GM19023 (cell line): ENCODE results near the gene AGMO.

Experiments
- ATAC-seq: cut with Tn5 transposase; IDR thresholded peaks from one replicate; pipeline ENCODE4 v1.9.1; 2021; ENCODE audit warnings: mild to moderate bottlenecking, moderate library complexity; ENCODE audit not compliant: unreplicated experiment

The AGMO gene

DNA sequence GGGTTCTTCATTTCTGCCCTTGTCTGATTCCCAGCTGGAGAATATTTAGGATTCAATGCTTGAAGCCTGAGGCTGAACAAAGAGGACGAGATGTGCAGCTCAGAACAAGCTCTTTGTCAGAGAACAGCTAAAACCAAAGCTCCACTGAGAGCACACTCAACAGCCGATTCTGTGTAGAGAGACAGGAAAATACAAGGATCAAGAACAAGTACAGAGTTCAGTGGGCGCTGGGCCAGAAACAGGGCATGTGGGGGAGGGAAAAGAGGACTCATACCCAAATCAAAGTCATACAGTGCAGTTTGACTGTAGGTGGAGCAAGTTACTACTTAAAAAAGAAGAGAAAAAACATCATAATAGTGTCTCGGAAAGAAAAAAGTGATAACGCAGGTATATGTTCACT lies at the start of gene AGMO:
Gene AGMO (minus strand): TSS at position 181 of the 400 bp plus-strand sequence.
- ATAC-seq, result no peak

- ATAC-seq, result no peak
Observed at GRCh38 chr7:15610503-15610902, 48.7 kb upstream of the AGMO start.

- ATAC-seq, result no peak
Observed at GRCh38 chr7:15609287-15609686, 47.5 kb upstream of the AGMO start.

DNA sequence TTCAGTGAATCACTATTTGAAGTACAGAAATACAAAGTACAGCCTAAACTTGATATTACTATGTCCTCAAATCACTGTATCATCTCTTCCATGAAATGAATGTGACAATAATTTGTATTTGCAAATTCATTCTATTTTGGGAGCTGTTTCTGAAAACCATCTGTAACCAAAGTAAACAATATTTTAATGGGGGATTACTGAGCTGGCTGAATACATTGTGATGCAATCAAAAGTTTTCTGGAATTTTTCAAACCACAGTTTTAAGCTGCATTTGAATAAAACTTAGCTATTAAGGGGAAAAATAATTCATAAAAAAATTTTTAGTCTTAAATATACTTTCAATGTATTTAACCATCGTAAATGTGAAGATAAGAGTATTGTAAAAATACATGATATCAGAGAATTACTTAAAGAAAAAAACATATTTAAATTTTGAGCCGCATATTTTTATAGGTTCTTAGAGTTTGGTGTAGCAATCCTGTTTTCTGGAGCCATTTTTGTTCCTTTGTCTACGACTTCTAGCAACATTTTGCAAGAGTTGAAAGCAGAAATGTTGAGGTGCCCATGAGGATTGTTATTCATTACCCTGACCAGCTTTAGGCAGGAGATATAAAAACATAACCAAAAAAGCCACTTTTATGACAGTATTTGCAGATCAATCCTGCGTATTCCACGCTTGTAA lies 45.9 kb upstream of the AGMO start:
- ATAC-seq, result no peak

GRCh38 chr7:15606561-15606960 lies 44.7 kb upstream of the AGMO start:
- ATAC-seq, result no peak

DNA sequence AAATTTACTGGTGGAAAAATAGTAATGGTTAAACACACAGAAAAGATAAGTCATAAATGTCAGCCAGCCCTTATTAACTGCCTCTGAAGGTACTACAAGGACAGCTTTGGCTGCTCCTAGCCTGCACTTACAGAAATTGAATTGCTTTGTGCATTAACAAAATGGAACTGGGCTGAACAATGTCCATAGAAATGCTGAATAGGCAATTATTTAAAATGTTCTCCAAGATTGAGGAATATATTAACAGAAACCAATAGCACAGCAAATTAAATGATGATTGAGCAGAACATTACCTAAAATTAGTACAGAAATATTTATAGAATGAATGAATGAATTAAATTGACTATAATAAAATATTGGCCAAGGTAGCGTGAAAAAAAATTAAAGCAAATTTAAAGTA lies 42.4 kb upstream of the AGMO start:
- no peak for ATAC-seq

DNA sequence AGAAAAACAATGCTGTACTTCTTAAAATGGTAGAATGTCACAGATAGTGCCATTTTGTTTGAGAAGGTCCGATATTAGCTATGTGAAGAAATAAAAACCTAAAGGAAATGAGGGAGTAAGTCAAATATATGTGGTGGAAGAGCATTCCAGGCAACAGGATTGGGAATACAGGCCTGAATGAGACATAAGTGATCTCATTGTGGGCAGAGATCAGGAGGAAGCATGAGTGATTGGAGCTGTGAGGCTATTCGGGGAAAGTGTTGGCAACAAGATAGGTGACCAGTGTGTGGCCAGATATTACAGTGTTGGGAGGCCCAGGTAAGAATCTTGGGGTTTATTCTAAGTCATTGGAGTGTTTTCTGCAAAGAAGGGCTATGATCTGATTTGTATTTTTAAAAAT lies 41.3 kb upstream of the AGMO start:
- ATAC-seq, result no peak

DNA sequence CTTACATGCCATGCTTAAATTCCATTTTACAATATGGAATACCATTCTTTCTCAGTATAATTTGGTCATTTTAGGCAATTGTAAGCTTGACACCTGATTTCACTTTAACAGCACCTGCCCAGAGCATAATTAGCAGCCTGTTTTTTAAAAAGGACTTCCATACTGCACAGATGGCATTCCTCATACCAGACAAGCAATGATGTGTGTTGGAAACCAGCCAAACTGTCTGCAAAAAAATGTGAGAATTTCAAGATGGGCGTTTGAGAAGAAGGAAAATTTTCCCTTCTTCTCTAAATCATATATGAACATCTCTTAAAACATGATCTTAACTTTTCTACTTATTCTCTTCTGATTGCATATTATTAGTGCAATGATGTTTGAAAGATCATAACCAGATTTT lies 40.4 kb upstream of the AGMO start:
- ATAC-seq, result no peak

DNA sequence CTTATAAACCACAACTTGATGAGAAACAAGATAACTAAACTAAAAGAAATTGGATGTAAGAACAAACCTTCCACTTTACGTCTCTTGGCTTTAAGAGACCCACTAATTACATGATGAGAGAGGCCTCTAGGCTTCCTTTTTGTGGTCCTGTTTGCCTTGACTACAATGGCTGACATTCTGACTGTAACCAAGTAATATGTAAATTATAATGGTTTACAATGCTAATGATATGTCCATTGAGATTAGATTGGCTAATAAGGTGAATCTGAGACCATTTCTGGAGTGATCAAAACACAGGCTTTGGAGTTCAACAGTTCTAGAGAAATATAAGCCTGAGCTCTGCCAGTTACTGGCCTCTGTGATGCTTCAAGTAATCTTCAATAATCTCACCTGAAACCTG lies 39.4 kb upstream of the AGMO start:
- no peak for ATAC-seq

DNA sequence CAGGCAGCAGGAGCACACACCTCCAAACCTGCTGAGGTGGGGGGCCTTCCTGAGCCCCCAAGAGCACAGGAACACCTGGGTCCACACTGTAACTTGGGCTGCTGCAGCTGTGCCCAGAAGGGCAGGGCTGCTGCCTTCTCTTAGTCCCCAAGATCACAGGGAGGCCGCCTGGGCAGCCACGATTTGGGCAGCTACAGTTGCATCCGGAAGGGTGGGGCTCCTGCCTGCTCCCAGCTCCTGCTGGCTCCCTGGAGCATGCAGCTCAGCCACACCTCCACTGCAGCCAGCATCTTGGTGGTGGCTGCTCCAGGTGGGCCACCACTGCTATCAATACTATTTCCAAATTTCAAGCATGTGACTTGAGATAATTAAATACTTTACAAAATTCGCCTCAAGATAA lies 38.5 kb upstream of the AGMO start:
- ATAC-seq, result no peak

DNA sequence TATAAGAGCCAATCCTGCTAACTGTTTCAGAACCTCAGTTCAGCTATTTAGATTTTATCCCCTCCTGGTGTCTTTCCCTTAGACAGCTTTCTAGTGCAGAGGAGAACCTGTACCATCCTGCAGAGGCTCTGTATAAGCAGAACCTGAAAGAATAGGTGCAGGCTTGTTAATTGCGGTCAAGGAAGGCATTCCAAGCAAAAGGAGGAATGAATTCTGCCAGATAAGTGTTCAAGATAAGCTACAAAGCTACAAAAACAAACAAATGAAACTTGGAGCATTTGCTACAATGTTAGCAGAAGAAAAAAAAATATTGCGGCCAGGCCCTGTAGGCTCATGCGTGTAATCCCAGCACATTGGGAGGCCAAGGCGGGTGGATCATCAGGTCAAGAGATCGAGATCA lies 32.6 kb upstream of the AGMO start:
- ATAC-seq, result no peak

GRCh38 chr7:15593382-15593781 lies 31.6 kb upstream of the AGMO start:
- ATAC-seq, result no peak

DNA sequence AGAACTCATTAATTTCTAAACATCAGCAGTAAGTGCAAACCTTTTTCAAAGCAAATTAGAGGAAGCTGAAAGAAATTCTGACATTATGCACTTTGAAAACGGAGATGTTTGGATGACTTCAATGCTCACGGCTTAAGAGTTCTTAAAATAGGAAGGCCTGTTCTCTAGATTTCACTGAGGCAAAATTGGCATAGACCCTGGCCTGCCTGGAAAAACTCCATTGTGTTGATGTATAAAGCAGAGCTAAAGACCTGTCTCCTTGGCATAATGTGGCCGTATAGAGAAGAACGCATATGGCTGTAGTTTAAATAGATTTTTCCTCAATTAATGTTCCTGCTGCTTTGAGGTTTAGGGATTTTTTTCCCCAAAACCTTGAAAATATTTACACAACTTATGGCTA lies 24.5 kb upstream of the AGMO start:
- no peak for ATAC-seq

DNA sequence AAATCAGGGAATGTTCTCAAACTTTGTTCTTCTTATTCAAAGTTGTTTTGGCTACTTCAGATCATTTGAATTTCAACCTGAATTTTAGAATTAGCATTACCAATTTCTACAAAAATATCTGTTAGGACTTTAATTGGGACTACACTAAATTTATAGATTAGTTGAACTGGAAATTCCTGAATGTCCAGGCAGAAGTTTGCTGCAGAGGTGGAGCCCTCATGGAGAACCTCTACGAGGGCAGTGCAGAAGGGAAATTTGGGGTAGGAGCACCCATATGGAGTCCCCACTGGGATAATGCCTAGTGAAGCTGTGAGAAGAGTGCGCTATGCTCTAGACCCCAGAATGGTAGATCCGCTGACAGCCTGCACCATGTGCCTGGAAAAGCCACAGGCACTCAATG lies 22.8 kb upstream of the AGMO start:
- no peak for ATAC-seq

DNA sequence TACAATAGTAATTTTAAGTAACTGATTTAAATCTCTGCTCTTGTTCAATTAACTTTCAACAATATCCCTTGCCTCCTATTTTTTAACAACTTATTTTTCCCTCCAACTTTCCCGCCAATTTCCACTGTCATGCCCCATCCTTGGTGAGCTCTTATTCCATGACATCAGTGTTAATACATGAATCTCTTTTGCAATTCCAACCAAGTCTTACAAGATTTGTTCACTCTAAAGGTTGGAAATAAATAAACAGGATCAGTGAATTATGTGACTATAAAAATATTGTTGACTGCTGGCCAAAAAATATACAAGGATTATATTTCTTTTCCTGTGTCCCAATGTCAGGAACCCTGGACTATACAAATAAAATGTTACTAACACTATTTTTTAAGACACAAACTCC lies 21.0 kb upstream of the AGMO start:
- ATAC-seq, result no peak

DNA sequence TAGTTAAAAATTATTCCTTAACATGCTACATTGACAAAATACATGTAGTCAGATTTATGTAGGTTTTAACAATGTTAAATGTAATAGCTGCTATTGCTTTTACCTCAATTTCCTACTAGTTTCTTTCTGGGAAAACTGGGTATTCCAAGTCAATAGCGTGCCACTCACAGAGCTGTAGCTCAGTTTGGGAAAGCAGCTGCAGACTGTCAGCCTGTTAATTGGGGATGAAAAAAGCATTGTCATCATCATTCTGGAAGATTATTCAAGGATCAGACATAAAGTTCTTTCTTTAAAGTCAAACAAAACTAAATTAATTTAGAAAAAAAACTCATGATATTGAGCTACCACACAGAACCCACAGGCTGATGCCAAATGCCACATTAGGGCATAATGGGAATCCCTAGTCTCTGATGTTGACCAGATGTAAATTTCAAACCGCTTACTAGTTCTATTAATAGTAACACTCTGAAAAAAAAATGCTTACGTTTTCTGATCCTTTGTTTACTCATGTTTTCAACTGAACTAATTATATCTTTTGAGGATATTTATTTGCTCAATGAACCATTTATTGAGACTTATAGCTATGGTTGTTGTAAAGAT lies 19.6 kb upstream of the AGMO start:
- ATAC-seq, result no peak

DNA sequence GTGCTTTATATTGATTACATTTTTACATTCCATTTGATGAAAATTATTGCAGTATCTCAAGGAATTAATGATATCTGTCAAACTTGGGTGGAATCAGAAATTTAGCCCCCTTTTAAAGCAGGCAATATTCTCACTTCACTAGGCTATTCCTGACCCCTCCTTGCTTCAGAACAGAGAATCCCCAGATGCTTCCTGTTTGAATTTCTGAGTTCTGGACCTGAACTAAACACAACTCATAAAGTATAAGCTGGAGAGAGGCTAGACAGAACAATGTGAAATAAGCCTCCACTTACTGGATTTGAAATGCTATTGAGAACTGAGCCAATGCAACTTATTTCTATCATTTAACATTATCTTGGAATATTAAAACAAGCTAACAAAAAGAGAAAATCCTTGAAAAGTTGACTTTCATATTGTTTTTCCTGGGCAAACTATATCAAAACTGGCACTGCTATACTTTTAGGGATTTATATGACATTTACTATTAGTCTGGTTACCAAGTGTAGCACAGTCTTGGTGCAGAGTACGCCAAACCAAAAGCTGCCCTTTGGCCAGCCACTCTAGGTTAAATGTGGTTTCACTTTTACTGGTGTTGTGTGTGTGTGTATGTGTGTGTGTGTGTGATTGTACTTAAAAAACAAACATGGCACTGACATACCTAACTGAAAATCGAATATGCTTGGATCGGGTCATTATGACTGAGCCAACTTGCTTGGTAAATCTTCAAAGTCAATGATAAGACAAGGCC lies 19.0 kb upstream of the AGMO start:
- ATAC-seq, result no peak

DNA sequence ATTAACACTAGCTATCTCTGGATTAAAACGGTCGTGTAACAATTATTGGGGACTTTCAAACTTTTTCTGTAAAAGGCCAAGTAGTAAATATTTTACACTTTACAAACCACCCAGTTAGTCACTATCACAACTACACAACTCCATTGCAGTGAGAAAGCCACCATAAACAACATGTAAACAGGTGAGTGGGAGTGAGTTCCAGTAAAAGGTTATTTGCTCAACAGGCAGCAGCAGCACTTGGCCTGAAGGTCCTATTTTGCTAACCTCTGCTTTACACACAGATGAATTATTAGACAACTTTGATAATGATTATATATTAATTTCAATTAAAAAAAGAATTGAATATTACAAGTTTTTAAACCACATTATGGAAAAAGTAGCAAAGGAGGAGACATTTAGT lies 15.8 kb upstream of the AGMO start:
- ATAC-seq, result no peak

- ATAC-seq, result no peak
Observed at GRCh38 chr7:15571301-15571878, 9.6 kb upstream of the AGMO start.

DNA sequence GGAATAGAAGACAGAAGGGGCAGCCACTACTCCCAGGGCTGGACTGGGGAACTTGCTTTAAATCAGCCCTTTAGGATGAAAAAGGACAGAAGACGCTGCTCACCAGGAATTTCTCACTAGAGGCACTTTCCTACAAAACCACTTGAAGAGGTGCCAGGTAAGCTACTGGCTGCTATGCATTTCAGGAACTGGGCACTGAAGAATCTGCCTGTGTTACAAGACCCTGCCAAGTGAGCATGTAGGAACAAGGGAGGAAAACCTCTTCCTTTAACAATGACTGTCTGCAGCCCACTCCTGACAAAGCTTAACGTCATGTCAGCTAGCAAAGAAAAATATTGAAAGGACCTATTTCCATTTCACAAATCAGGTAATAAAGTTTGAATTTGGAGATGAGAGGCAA lies 5.8 kb upstream of the AGMO start:
- no peak for ATAC-seq

- ATAC-seq, result no peak
Observed at GRCh38 chr7:15567036-15567435, 5.2 kb upstream of the AGMO start.

DNA sequence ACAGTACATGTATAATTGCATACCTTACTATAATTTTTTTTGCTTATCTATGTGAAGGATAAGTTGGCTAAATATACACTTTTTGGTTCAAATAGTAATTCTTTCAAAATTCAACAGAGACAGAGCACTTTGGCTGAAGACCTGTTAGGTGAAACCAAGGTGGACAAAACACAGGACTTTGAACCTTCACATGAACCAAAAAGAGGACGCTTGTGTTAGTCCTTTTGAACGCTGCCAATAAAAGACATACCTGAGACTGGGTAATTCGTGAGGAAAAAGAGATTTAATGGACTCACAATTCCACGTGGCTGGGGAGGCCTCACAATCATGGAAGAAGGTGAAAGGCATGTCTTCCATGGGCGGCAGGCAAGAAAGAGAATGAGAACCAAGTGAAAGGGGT lies 4.7 kb upstream of the AGMO start:
- ATAC-seq, result no peak
